Hepatocyte (in vitro differentiated cells): ENCODE data around the gene TMEM237. TPM values are rescaled to one million over a fixed set of nuclear protein-coding genes. Genes with fewer than 3 reads are reported as not detected.

Experiments used
- DNase-seq: peaks from one replicate; pipeline ENCODE4 v3.0.0-alpha.2; 2016; ENCODE audit warnings: low spot score
- H2AFZ ChIP-seq: fragments of 200-600 bp; sonication (generic); 2 replicates; pipeline ENCODE4 v1.6.0; 2016; ENCODE audit warnings: antibody characterized with exemption, mild to moderate bottlenecking
- H3K27ac ChIP-seq: fragments of 200-600 bp; sonication (generic); 2 replicates; pipeline ENCODE4 v1.5.1; 2016; ENCODE audit warnings: mild to moderate bottlenecking
- H3K27me3 ChIP-seq: fragments of 200-600 bp; sonication (generic); 2 replicates; pipeline ENCODE4 v1.6.1; 2016
- H3K36me3 ChIP-seq: fragments of 200-600 bp; sonication (generic); replicated peaks from 2 replicates; pipeline ENCODE4 v1.5.1; 2016; ENCODE audit warnings: low read depth; ENCODE audit not compliant: insufficient read depth
- H3K4me1 ChIP-seq: fragments of 200-600 bp; sonication (generic); 2 replicates; pipeline ENCODE4 v1.5.1; 2016; ENCODE audit warnings: mild to moderate bottlenecking, moderate library complexity; ENCODE audit not compliant: insufficient read depth
- H3K4me2 ChIP-seq: fragments of 200-600 bp; sonication (generic); 2 replicates; pipeline ENCODE4 v1.6.0; 2016
- H3K4me3 ChIP-seq: fragments of 200-600 bp; sonication (generic); 2 replicates; pipeline ENCODE4 v1.5.1; 2016; ENCODE audit warnings: mild to moderate bottlenecking
- H3K79me2 ChIP-seq: fragments of 200-600 bp; sonication (generic); 2 replicates; pipeline ENCODE4 v1.6.0; 2017; ENCODE audit warnings: mild to moderate bottlenecking
- H3K9me2 ChIP-seq: fragments of 200-600 bp; sonication (generic); replicated peaks from 2 replicates; pipeline ENCODE4 v1.6.0; 2017; ENCODE audit warnings: mild to moderate bottlenecking; ENCODE audit not compliant: insufficient read depth
- H3K9me3 ChIP-seq: fragments of 200-600 bp; sonication (generic); 2 replicates; pipeline ENCODE4 v1.5.1; 2016; ENCODE audit warnings: low read depth, mild to moderate bottlenecking
- H4K20me1 ChIP-seq: fragments of 200-600 bp; sonication (generic); 2 replicates; pipeline ENCODE4 v1.6.0; 2016; ENCODE audit warnings: mild to moderate bottlenecking; ENCODE audit not compliant: insufficient read depth, poor library complexity, severe bottlenecking
- CTCF ChIP-seq: fragments of 200-600 bp; sonication (generic); IDR thresholded peaks from 2 replicates; pipeline ENCODE4 v1.5.1; 2016; ENCODE audit warnings: antibody characterized with exemption, mild to moderate bottlenecking; ENCODE audit not compliant: poor library complexity
- EZH2 ChIP-seq: fragments of 200-600 bp; sonication (generic); IDR thresholded peaks from 2 replicates; pipeline ENCODE4 v1.6.1; 2016; ENCODE audit warnings: antibody characterized with exemption, mild to moderate bottlenecking, borderline replicate concordance
- EZH2phosphoT487 ChIP-seq: fragments of 200-600 bp; sonication (generic); IDR thresholded peaks from one replicate; pipeline ENCODE4 v1.6.1; 2018; ENCODE audit warnings: antibody characterized with exemption, mild to moderate bottlenecking, low read depth, moderate library complexity; ENCODE audit not compliant: unreplicated experiment, severe bottlenecking
- WGBS: methylation state at CpG from one replicate; pipeline ENCODE4 v1.1.6; 2016; ENCODE audit warnings: low lambda C conversion rate; ENCODE audit errors: missing lambda C conversion rate; 5-methylcytosine and 5-hydroxymethylcytosine counted together
- polyA plus RNA-seq: library from polyadenylated mRNA; unstranded; fragments of >200 nt; fragmentation: Nextera tagmentation; extraction: Ambion mirVana; gene quantifications from 2 replicates; pipeline ENCODE4 v1.2.1, GENCODE V29; 2016
- total RNA-seq: library from RNA; depleted of rRNA; stranded (reverse); fragments of >200 nt; gene quantifications from 2 replicates; pipeline ENCODE4 v1.2.3, GENCODE V29; 2014

TMEM237 gene
- total and polyA plus RNA-seq, 2 experiments from 2014 or later, result 26.9 to 33.6 TPM

GRCh38 chr2:201642579-201643215 is 606 bp downstream of the TMEM237 start:
- Histone ChIP-seq H3K79me2 (peaks cover 8% of the 10 kb centered on the region), H2AFZ (peak overlapping the region; percentile 90)

DNA sequence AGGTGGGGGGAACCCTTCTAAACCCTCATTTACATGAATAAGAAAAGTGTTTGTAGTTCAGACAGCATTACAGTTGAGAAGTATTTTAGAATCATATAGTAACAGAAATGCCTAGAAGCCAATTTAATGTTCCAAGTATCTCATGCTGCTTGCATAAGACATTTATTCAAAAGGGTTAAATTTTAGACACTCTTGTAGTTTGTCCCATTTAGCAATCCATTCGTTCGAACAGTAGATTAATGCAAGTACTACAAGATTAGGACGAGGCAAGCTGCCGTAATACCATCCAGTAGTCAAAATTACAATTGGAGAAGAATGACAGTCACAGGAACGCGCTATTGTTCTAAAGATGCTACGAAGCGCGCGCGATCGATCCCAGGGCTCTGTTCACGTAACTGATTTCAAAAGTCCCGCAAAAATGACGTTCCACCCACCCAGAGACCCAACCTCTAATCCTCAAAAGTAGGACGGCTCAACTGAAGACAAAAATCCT is 1.2 kb downstream of the TMEM237 start:
- Histone ChIP-seq H3K4me1 (peaks cover 5% of the 10 kb centered on the region), H3K79me2 (peaks cover 8% of the 10 kb centered on the region), H3K4me2 (peak overlapping the region; percentile 86), H3K9me3 (no peaks in the 10 kb centered on the region), H4K20me1 (no peaks in the 10 kb centered on the region), H3K4me3 (peak overlapping the region; percentile 94), H3K9me2 (no peaks in the 10 kb centered on the region), H3K36me3 (peaks cover 4% of the 10 kb centered on the region), H3K27ac (peak overlapping the region; percentile 97), H2AFZ (peak overlapping the region; percentile 90), H3K27me3 (no peaks in the 10 kb centered on the region)
- WGBS, result under 1% methylated on average over 16 of the region's 16 CpGs
- DNase-seq, result no peak
- TF ChIP-seq EZH2phosphoT487 (no peak), EZH2 (no peak), CTCF (no peak)

More at GRCh38 chr2:201642579-201643215, 606 bp downstream of the TMEM237 start:
- Histone ChIP-seq H3K27me3 (no peaks in the 10 kb centered on the region), H3K9me2 (no peaks in the 10 kb centered on the region), H4K20me1 (no peaks in the 10 kb centered on the region), H3K9me3 (no peaks in the 10 kb centered on the region), H3K36me3 (peaks cover 4% of the 10 kb centered on the region), H3K4me2 (peak overlapping the region; percentile 86), H3K4me1 (peaks cover 5% of the 10 kb centered on the region), H3K27ac (peak overlapping the region; percentile 97), H3K4me3 (peak overlapping the region; percentile 94)
- under 1% methylated on average over 37 of the region's 56 CpGs for WGBS
- TF ChIP-seq CTCF (no peak), EZH2phosphoT487 (no peak), EZH2 (no peak)
- DNase-seq, result peak; percentile 92

GRCh38 chr2:201639205-201639604 is 4.1 kb downstream of the TMEM237 start:
- Histone ChIP-seq H3K9me3 (no peaks in the 10 kb centered on the region), H3K4me2 (no peak overlapping the region), H3K36me3 (peaks cover 4% of the 10 kb centered on the region), H3K27ac (no peak overlapping the region), H4K20me1 (no peaks in the 10 kb centered on the region), H3K79me2 (peaks cover 8% of the 10 kb centered on the region), H3K9me2 (no peaks in the 10 kb centered on the region), H3K27me3 (no peaks in the 10 kb centered on the region), H2AFZ (no peak overlapping the region), H3K4me3 (no peak overlapping the region), H3K4me1 (peaks cover 5% of the 10 kb centered on the region)
- WGBS, result 81% methylated on average over 3 of the region's 3 CpGs
- DNase-seq, result no peak
- TF ChIP-seq CTCF (no peak), EZH2phosphoT487 (no peak), EZH2 (no peak)
